Spleen (tissue), 11 donors: ENCODE results near the gene CASP14. TPM values are rescaled to one million over a fixed set of nuclear protein-coding genes. Genes with fewer than 3 reads are reported as not detected.
"Not testable (repeated sequence)": the region's sequence is repeated elsewhere in the genome, so short reads cannot be mapped to it uniquely, and the experiment has no call there.

Experiments
- DNase-seq: peaks from one replicate; pipeline ENCODE4 v3.0.0-alpha.2; 2020
- H3K27ac ChIP-seq, 8 donors: fragments of 200-600 bp; sonication (generic) in 7 of 8; 1 replicate in 4 of 8; 2 replicates in 4 of 8; pipeline versions ENCODE4 v1.5.0 to v1.8.0; 2016 to 2021; ENCODE audit warnings: inconsistent platforms in 4 of 8, mild to moderate bottlenecking in 4 of 8, moderate library complexity in 1 of 8
- H3K27me3 ChIP-seq, 7 donors: fragments of 200-600 bp; sonication (generic) in 6 of 7; replicated peaks in 1 of 7; 1 replicate in 4 of 7; 2 replicates in 3 of 7; pipeline versions ENCODE4 v1.5.0 to v1.8.0; 2016 to 2021; ENCODE audit warnings: inconsistent platforms in 3 of 7, mild to moderate bottlenecking in 1 of 7
- H3K36me3 ChIP-seq, 6 donors: fragments of 200-600 bp; sonication (generic) in 5 of 6; 1 replicate in 4 of 6; 2 replicates in 2 of 6; pipeline versions ENCODE4 v1.5.0 to v1.8.0; 2016 to 2021; ENCODE audit warnings: inconsistent platforms in 2 of 6
- H3K4me1 ChIP-seq, 6 donors: fragments of 200-600 bp; sonication (generic) in 5 of 6; 1 replicate in 3 of 6; 2 replicates in 3 of 6; pipeline versions ENCODE4 v1.5.0 to v1.8.0; 2016 to 2021; ENCODE audit warnings: inconsistent platforms in 3 of 6
- H3K4me3 ChIP-seq, 8 donors: fragments of 200-600 bp; sonication (generic) in 7 of 8; 1 replicate in 4 of 8; 2 replicates in 4 of 8; pipeline versions ENCODE4 v1.5.0 to v1.8.0; 2016 to 2021; ENCODE audit warnings: inconsistent platforms in 4 of 8, mild to moderate bottlenecking in 4 of 8, moderate library complexity in 2 of 8
- H3K9me3 ChIP-seq, 8 donors: fragments of 200-600 bp; sonication (generic) in 7 of 8; 1 replicate in 4 of 8; 2 replicates in 4 of 8; pipeline versions ENCODE4 v1.5.0 to v1.8.0; 2016 to 2021; ENCODE audit warnings: inconsistent platforms in 4 of 8
- CTCF ChIP-seq, 11 experiments: fragments of 200-600 bp in 7 of 11; fragments of 450-650 bp in 4 of 11; sonication (generic) in 4 of 11; IDR thresholded peaks in 8 of 11; conservative IDR thresholded peaks in 3 of 11; 1 replicate in 7 of 11; 2 replicates in 4 of 11; pipeline versions ENCODE4 v1.4.0 to v1.8.0; 2016 to 2021; ENCODE audit warnings: antibody characterized with exemption in 11 of 11, inconsistent platforms in 4 of 11, mild to moderate bottlenecking in 1 of 11
- POLR2A ChIP-seq, 3 donors: fragments of 450-650 bp; IDR thresholded peaks; one replicate each; pipeline ENCODE4 v1.5.1; 2017; ENCODE audit warnings: antibody characterized with exemption in 3 of 3, mild to moderate bottlenecking in 1 of 3
- POLR2AphosphoS5 ChIP-seq, 3 donors: sonication (generic); formaldehyde crosslinking; IDR thresholded peaks; one replicate each; pipeline ENCODE4 v1.5.1; 2017; ENCODE audit warnings: antibody characterized with exemption in 3 of 3
- WGBS, 5 donors: extraction: QIAGEN DNeasy Blood & Tissue Kit in 3 of 5; methylation state at CpG; one replicate each; pipeline versions ENCODE4 v1.1.5 to v1.1.7; 2013 to 2018; 5-methylcytosine and 5-hydroxymethylcytosine counted together
- intact Hi-C: fragments of 100-400 bp; cut with DNase I; formaldehyde crosslinking; loops from one replicate; pipeline ENCODE4 v1.15.0; 2023; ENCODE audit warnings: low total_unique reads
- polyA plus RNA-seq, 3 donors: library from polyadenylated mRNA; stranded (reverse); fragments of 200-250 nt; gene quantifications; one replicate each; pipeline ENCODE4 v1.2.1, GENCODE V29; 2013
- total RNA-seq, 7 donors: library from RNA; depleted of rRNA in 3 of 7; stranded (reverse); fragments of >200 nt in 3 of 7; fragmentation: NEBNext Ultra II Directional in 4 of 7; extraction: Animal tissue kit (Norgen Biotek cat#: 25700) in 4 of 7; gene quantifications; one replicate each; pipeline versions ENCODE4 v1.1.0 to v1.2.1, GENCODE V29; 2016 to 2021
- donor health status: healthy with polysubstance abuse.
- donor health status: DM: no; HTN: no; CAD: no; lungs with moderate emphysema.
- donor health status: DM: no; HTN: no; CAD: no.
- donor health status: Bipolar disorder and iron deficiency.
- donor health status: healthy.
- donor health status: DM: no; HTN: no; CAD: no.
- donor health status: DM: yes; HTN: yes; CAD: no.

The CASP14 gene
- total and polyA plus RNA-seq, 10 donors = not detected

- H3K36me3 ChIP-seq = no peaks in the 10 kb centered on the region
- H3K4me3 ChIP-seq = no peak overlapping the region
- no peak overlapping the region for H3K27ac ChIP-seq
- intact Hi-C loops = no loop called here
- DNase-seq = no peak
- no peak for TF ChIP-seq POLR2A (IDR thresholded peaks at IDR 0.05)
- H3K9me3 ChIP-seq = no peaks in the 10 kb centered on the region
- 40 to 49% (median 41%) methylated on average over 18 of the region's 18 CpGs for WGBS, 5 donors
- peaks cover 0 to 90% (median 3%) of the 10 kb centered on the region in 7 donors for H3K27me3 ChIP-seq
- peaks cover 0 to under 1% (median 0%) of the 10 kb centered on the region in 6 donors for H3K4me1 ChIP-seq
These were observed 33.2 kb upstream of the CASP14 start for GRCh38 chr19:15015946-15016542.

- peaks cover 0 to 90% (median 8%) of the 10 kb centered on the region in 7 donors for H3K27me3 ChIP-seq
- H3K9me3 ChIP-seq, H3K36me3 ChIP-seq, H3K4me1 ChIP-seq, intact Hi-C loops, H3K4me3 ChIP-seq, H3K27ac ChIP-seq, DNase-seq: not testable (repeated sequence)
- WGBS, 5 donors = 54 to 67% (median 62%) methylated on average over 3 of the region's 3 CpGs
These were observed 30.4 kb upstream of the CASP14 start for GRCh38 chr19:15018836-15019235.

GRCh38 chr19:15021286-15022007 is 27.8 kb upstream of the CASP14 start:
- Histone ChIP-seq H3K4me1 (no peaks in the 10 kb centered on the region), H3K9me3 (no peaks in the 10 kb centered on the region), H3K36me3 (no peaks in the 10 kb centered on the region), H3K4me3 (no peak overlapping the region), H3K27ac (no peak overlapping the region), H3K27me3 (peaks cover 0 to 70% (median 8%) of the 10 kb centered on the region in 7 donors)
- DNase-seq = no peak
- TF ChIP-seq POLR2AphosphoS5 (IDR thresholded peaks at IDR 0.05) (no peak), POLR2A (IDR thresholded peaks at IDR 0.05) (no peak), CTCF (IDR thresholded peaks at IDR 0.05 in 8 of 11, conservative IDR thresholded peaks at IDR 0.05 in 3 of 11) (no peak)
- 80 to 87% (median 84%) methylated on average over 44 to 45 of the region's 45 CpGs for WGBS, 5 donors
- intact Hi-C loops = no loop called here

- TF ChIP-seq CTCF (IDR thresholded peaks at IDR 0.05 in 8 of 11, conservative IDR thresholded peaks at IDR 0.05 in 3 of 11) (no peak), POLR2AphosphoS5 (IDR thresholded peaks at IDR 0.05) (no peak), POLR2A (IDR thresholded peaks at IDR 0.05) (no peak)
- WGBS, 5 donors = 30 to 49% (median 37%) methylated on average over 8 to 31 of the region's 31 CpGs
- Histone ChIP-seq H3K9me3 (no peaks in the 10 kb centered on the region), H3K27me3 (peaks cover 0 to 65% (median 8%) of the 10 kb centered on the region in 7 donors), H3K4me3 (no peak overlapping the region), H3K4me1 (no peaks in the 10 kb centered on the region), H3K36me3 (no peaks in the 10 kb centered on the region), H3K27ac (no peak overlapping the region)
- no peak for DNase-seq
- intact Hi-C loops = no loop called here
These were observed 26.5 kb upstream of the CASP14 start for GRCh38 chr19:15022752-15023151.

- WGBS, 5 donors = 22 to 42% (median 26%) methylated on average over 2 of the region's 2 CpGs
- intact Hi-C loops = no loop called here
These were observed 24.1 kb upstream of the CASP14 start for GRCh38 chr19:15025217-15025616.

More at GRCh38 chr19:15025217-15025616, 24.1 kb upstream of the CASP14 start:
- Histone ChIP-seq H3K27me3 (peaks cover 0 to 49% (median 8%) of the 10 kb centered on the region in 7 donors), H3K36me3 (no peaks in the 10 kb centered on the region), H3K27ac (no peak overlapping the region), H3K4me3 (no peak overlapping the region), H3K9me3 (no peaks in the 10 kb centered on the region), H3K4me1 (no peaks in the 10 kb centered on the region)
- TF ChIP-seq CTCF (IDR thresholded peaks at IDR 0.05 in 8 of 11, conservative IDR thresholded peaks at IDR 0.05 in 3 of 11) (peak in 1 of 11 experiments; percentile 20), POLR2AphosphoS5 (IDR thresholded peaks at IDR 0.05) (no peak)
- DNase-seq = no peak
